H1 (cell line): Measurements from ENCODE around the gene TRMT44. TPM values are rescaled to one million over a fixed set of nuclear protein-coding genes. Genes with fewer than 3 reads are reported as not detected.

Experiments
- CTCF ChIA-PET: fragments of 300-600 bp; sonication (Branson Sonifier 250); formaldehyde crosslinking; loops from one replicate; lab custom pipeline; 2021; ENCODE audit not compliant: partially characterized antibody; lab: Charles Lee
- POLR2A ChIA-PET: fragments of 300-600 bp; sonication (Branson Sonifier 250); formaldehyde crosslinking; loops from one replicate; lab custom pipeline; 2021; ENCODE audit warnings: inconsistent platforms; ENCODE audit not compliant: partially characterized antibody; lab: Charles Lee
- DNase-seq, 2 experiments: peaks; one replicate each; pipeline versions ENCODE4 v3.0.0 to v3.0.0-alpha.2; 2010 to 2022; ENCODE audit warnings: low spot score in 2 of 2, low read depth in 1 of 2, mixed read lengths in 1 of 2
- FAIRE-seq: peaks from 2 replicates; lab custom pipeline; 2011; peaks lifted over from hg19 to GRCh38; lab: Jason Lieb, UNC
- H2AFZ ChIP-seq: 2 replicates; pipeline ENCODE4 v1.8.1; 2012; ENCODE audit warnings: low read length, inconsistent platforms
- H2AK5ac ChIP-seq: 2 replicates; pipeline ENCODE4 v1.6.1; 2013; ENCODE audit warnings: low read depth, low read length
- H2BK120ac ChIP-seq: replicated peaks from 2 replicates; pipeline ENCODE3; 2013; ENCODE audit warnings: low read depth, low read length, inconsistent platforms
- H2BK12ac ChIP-seq: 2 replicates; pipeline ENCODE4 v1.6.1; 2013; ENCODE audit warnings: low read depth, low read length
- H2BK15ac ChIP-seq: 2 replicates; pipeline ENCODE4 v1.6.1; 2013; ENCODE audit warnings: low read length
- H2BK20ac ChIP-seq: 2 replicates; pipeline ENCODE4 v1.6.1; 2013; ENCODE audit warnings: low read length
- H2BK5ac ChIP-seq: 2 replicates; pipeline ENCODE4 v1.6.1; 2013; ENCODE audit warnings: low read depth, low read length
- H3K14ac ChIP-seq: 2 replicates; pipeline ENCODE4 v1.6.1; 2013; ENCODE audit warnings: inconsistent platforms; ENCODE audit not compliant: insufficient read length
- H3K18ac ChIP-seq: 2 replicates; pipeline ENCODE4 v1.6.1; 2013; ENCODE audit warnings: low read length; ENCODE audit errors: extremely low read depth
- H3K23ac ChIP-seq: 2 replicates; pipeline ENCODE4 v1.6.1; 2013; ENCODE audit warnings: inconsistent platforms; ENCODE audit not compliant: insufficient read length
- H3K23me2 ChIP-seq: 2 replicates; pipeline ENCODE4 v1.6.1; 2013; ENCODE audit warnings: low read depth, low read length
- H3K27ac ChIP-seq: 2 replicates; pipeline ENCODE4 v1.6.1; 2011; ENCODE audit warnings: low read depth, low read length, inconsistent platforms
- H3K27me3 ChIP-seq, 4 experiments: replicated peaks in 1 of 4; 1 replicate in 1 of 4; 2 replicates in 3 of 4; pipeline versions ENCODE4 v1.6.1 to v1.8.1; 2011 to 2013; ENCODE audit warnings: low read length in 3 of 4, mild to moderate bottlenecking in 3 of 4, inconsistent platforms in 2 of 4, mixed read lengths in 2 of 4, moderate library complexity in 1 of 4; ENCODE audit not compliant: control insufficient read depth in 3 of 4, insufficient read depth in 3 of 4; ENCODE audit errors: extremely low read depth in 1 of 4
- H3K36me3 ChIP-seq, 4 experiments: 2 replicates each; pipeline versions ENCODE4 v1.6.1 to v1.8.1; 2011 to 2013; ENCODE audit warnings: mild to moderate bottlenecking in 4 of 4, low read length in 3 of 4, moderate library complexity in 2 of 4, control low read depth in 1 of 4, inconsistent platforms in 1 of 4; ENCODE audit not compliant: insufficient read depth in 4 of 4, control insufficient read depth in 2 of 4
- H3K4ac ChIP-seq: replicated peaks from 2 replicates; pipeline ENCODE3; 2013; ENCODE audit warnings: low read length, low read depth, mixed read lengths, inconsistent platforms; ENCODE audit not compliant: insufficient read length
- H3K4me1 ChIP-seq, 4 experiments: replicated peaks in 1 of 4; 1 replicate in 1 of 4; 2 replicates in 3 of 4; pipeline versions ENCODE4 v1.6.1 to v1.8.1; 2011 to 2013; ENCODE audit warnings: low read length in 3 of 4, inconsistent platforms in 2 of 4, mixed read lengths in 1 of 4; ENCODE audit not compliant: insufficient read depth in 4 of 4, control insufficient read depth in 3 of 4
- H3K4me2 ChIP-seq, 2 experiments: 2 replicates each; pipeline versions ENCODE4 v1.6.1 to v1.8.1; 2011 to 2013; ENCODE audit warnings: low read depth in 2 of 2, low read length in 2 of 2, control low read depth in 1 of 2, inconsistent platforms in 1 of 2, mild to moderate bottlenecking in 1 of 2; ENCODE audit not compliant: insufficient read depth in 1 of 2
- H3K4me3 ChIP-seq, 4 experiments: fragments of 200-600, 300-600 bp in 1 of 4; sonication (generic), shearing (Covaris generic), sonication (Bioruptor Twin) in 1 of 4; 2 replicates each; pipeline versions ENCODE4 v1.5.1 to v1.8.1; 2011 to 2016; ENCODE audit warnings: low read length in 4 of 4, low read depth in 3 of 4, control low read depth in 2 of 4, inconsistent platforms in 2 of 4, mild to moderate bottlenecking in 2 of 4, mixed read lengths in 1 of 4, moderate library complexity in 1 of 4; ENCODE audit not compliant: insufficient read depth in 2 of 4; ENCODE audit errors: extremely low read depth in 1 of 4
- H3K56ac ChIP-seq: replicated peaks from 2 replicates; pipeline ENCODE3; 2013; ENCODE audit warnings: low read depth, mild to moderate bottlenecking, mixed read lengths, low read length, inconsistent platforms; ENCODE audit not compliant: insufficient read length
- H3K79me1 ChIP-seq: 2 replicates; pipeline ENCODE4 v1.6.1; 2013; ENCODE audit warnings: low read depth, low read length, control low read depth
- H3K79me2 ChIP-seq, 2 experiments: 2 replicates each; pipeline versions ENCODE4 v1.6.1 to v1.8.1; 2012 to 2013; ENCODE audit warnings: low read length in 2 of 2, mild to moderate bottlenecking in 2 of 2, inconsistent platforms in 1 of 2; ENCODE audit not compliant: insufficient read depth in 2 of 2, control insufficient read depth in 1 of 2
- H3K9ac ChIP-seq, 4 experiments: replicated peaks in 1 of 4; 1 replicate in 1 of 4; 2 replicates in 3 of 4; pipeline versions ENCODE4 v1.6.1 to v1.8.1; 2011 to 2013; ENCODE audit warnings: low read depth in 3 of 4, low read length in 3 of 4, control low read depth in 2 of 4, mild to moderate bottlenecking in 2 of 4, moderate library complexity in 2 of 4, inconsistent platforms in 1 of 4; ENCODE audit errors: extremely low read depth in 1 of 4
- H3K9me3 ChIP-seq, 2 experiments: 2 replicates each; pipeline versions ENCODE4 v1.6.1 to v1.8.1; 2012 to 2013; ENCODE audit warnings: mild to moderate bottlenecking in 2 of 2, moderate library complexity in 2 of 2, control low read depth in 1 of 2, inconsistent platforms in 1 of 2, low read depth in 1 of 2, low read length in 1 of 2, mixed read lengths in 1 of 2; ENCODE audit not compliant: insufficient read depth in 2 of 2
- H4K20me1 ChIP-seq, 2 experiments: replicated peaks in 1 of 2; 2 replicates each; pipeline versions ENCODE3 to v1.8.1; 2011 to 2013; ENCODE audit warnings: inconsistent platforms in 2 of 2, low read length in 2 of 2, mild to moderate bottlenecking in 1 of 2; ENCODE audit not compliant: insufficient read depth in 2 of 2, control insufficient read depth in 1 of 2
- H4K5ac ChIP-seq: 2 replicates; pipeline ENCODE4 v1.6.1; 2013; ENCODE audit warnings: low read length, low read depth, mixed read lengths, inconsistent platforms; ENCODE audit not compliant: insufficient read length
- H4K8ac ChIP-seq: 2 replicates; pipeline ENCODE4 v1.8.0; 2013; ENCODE audit warnings: mild to moderate bottlenecking, moderate library complexity, low read length, inconsistent platforms; ENCODE audit not compliant: insufficient read depth; ENCODE audit errors: extremely low read depth
- H4K91ac ChIP-seq: replicated peaks from 2 replicates; pipeline ENCODE3; 2013; ENCODE audit warnings: low read length, mixed read lengths, inconsistent platforms; ENCODE audit not compliant: insufficient read length
- ASH2L ChIP-seq: fragments of 200-600, 300-600 bp; sonication (generic); IDR thresholded peaks from one replicate; pipeline ENCODE4 v1.7.1; 2017; ENCODE audit warnings: low read length
- CHD2 ChIP-seq: IDR thresholded peaks from 2 replicates; pipeline ENCODE4 v1.6.1; 2012; ENCODE audit warnings: low read length, improper control_type of control experiment
- HDAC2 ChIP-seq, 2 experiments: fragments of 300-600 bp in 1 of 2; sonication (generic) in 1 of 2; IDR thresholded peaks; 2 replicates each; pipeline ENCODE4 v1.6.1; 2011 to 2012; ENCODE audit warnings: low read depth in 2 of 2, low read length in 2 of 2, mild to moderate bottlenecking in 2 of 2, moderate library complexity in 2 of 2, borderline replicate concordance in 1 of 2, inconsistent platforms in 1 of 2
- JUN ChIP-seq: IDR thresholded peaks from 2 replicates; pipeline ENCODE4 v1.6.1; 2011; ENCODE audit warnings: low read depth, mild to moderate bottlenecking, improper control_type of control experiment, low read length
- NANOG ChIP-seq: IDR thresholded peaks from 2 replicates; pipeline ENCODE4 v1.6.1; 2011; ENCODE audit warnings: low read length, low read depth, mild to moderate bottlenecking, inconsistent platforms; ENCODE audit not compliant: insufficient read depth, poor library complexity, severe bottlenecking
- POU5F1 ChIP-seq: IDR thresholded peaks from 2 replicates; pipeline ENCODE4 v1.6.1; 2011; ENCODE audit warnings: low read depth, mild to moderate bottlenecking, low read length, moderate library complexity
- SIX5 ChIP-seq: IDR thresholded peaks from 2 replicates; pipeline ENCODE4 v1.6.1; 2011; ENCODE audit warnings: mild to moderate bottlenecking, low read depth, low read length
- SP2 ChIP-seq: IDR thresholded peaks from 2 replicates; pipeline ENCODE4 v1.6.1; 2012; ENCODE audit warnings: mild to moderate bottlenecking, low read length, inconsistent platforms
- SRF ChIP-seq: IDR thresholded peaks from 2 replicates; pipeline ENCODE4 v1.6.1; 2011; ENCODE audit warnings: mild to moderate bottlenecking, low read depth, low read length, moderate library complexity
- TBP ChIP-seq: IDR thresholded peaks from 2 replicates; pipeline ENCODE4 v1.6.1; 2011; ENCODE audit warnings: low read depth, low read length, improper control_type of control experiment
- WGBS, 2 experiments: shearing (Covaris generic) in 1 of 2; methylation state at CpG; one replicate each; pipeline versions ENCODE4 v1.1.6 to v1.1.7; 2013 to 2015; ENCODE audit warnings: low lambda C conversion rate in 2 of 2, mixed read lengths in 2 of 2, inconsistent platforms in 1 of 2, low coverage in 1 of 2, missing lambda C conversion rate in 1 of 2; ENCODE audit not compliant: insufficient replicate concordance in 2 of 2, insufficient coverage in 1 of 2, insufficient read length in 1 of 2; ENCODE audit errors: extremely low coverage in 1 of 2, missing lambda C conversion rate in 1 of 2; 5-methylcytosine and 5-hydroxymethylcytosine counted together
- polyA plus RNA-seq, 7 experiments: library from polyadenylated mRNA; depleted of rRNA in 3 of 7; stranded (reverse) in 5 of 7; unstranded in 2 of 7; fragments of >200 nt in 5 of 7; fragments of 200-250 nt in 2 of 7; gene quantifications; 1 replicate in 5 of 7; 2 replicates in 1 of 7; 4 replicates in 1 of 7; pipeline versions ENCODE4 v1.2.1 to v1.2.3, GENCODE V29; 2011 to 2013; ENCODE audit warnings: missing spikeins in 2 of 7, mixed read lengths in 2 of 7
- total RNA-seq: library from RNA; stranded (reverse); fragmentation: NEBNext Ultra II Directional; extraction: Animal tissue kit (Norgen Biotek cat#: 25700); gene quantifications from 2 replicates; pipeline ENCODE4 v1.2.1, GENCODE V29; 2021

TRMT44 gene
- total and polyA plus RNA-seq, 2 of the 8 experiments (the other 6 are each of a cell fraction or from before 2014, with no cell fraction given) = 8.6 to 23.9 TPM

DNA sequence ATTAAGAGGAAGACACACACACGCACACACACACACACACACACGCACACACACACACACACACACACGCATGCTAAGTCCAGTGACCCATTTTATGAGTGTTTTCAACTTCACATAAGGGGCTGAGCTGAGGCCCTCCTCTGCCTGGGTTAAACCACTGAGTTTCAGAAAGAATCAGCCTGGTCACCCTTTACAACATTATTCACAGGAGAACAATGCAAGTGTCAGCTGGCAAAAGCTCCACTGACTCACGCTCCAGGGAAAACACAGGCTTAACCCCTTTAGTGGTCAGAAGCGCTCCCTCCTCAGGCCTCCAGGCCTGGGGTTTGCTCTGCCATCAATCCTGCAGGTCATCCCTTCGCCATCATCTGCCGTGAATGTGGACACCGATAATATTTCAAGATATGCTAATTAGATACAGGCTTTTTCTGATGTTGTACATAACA, 47.0 kb upstream of the TRMT44 start:
- Histone ChIP-seq H2BK20ac (no peak overlapping the region), H3K4ac (no peak overlapping the region), H2BK15ac (no peak overlapping the region), H2BK120ac (no peak overlapping the region), H3K36me3 (no peaks in the 10 kb centered on the region), H3K14ac (no peak overlapping the region), H3K18ac (no peak overlapping the region), H3K79me1 (no peaks in the 10 kb centered on the region), H3K27me3 (no peaks in the 10 kb centered on the region), H2AFZ (no peak overlapping the region), H3K4me3 (no peak overlapping the region), H3K27ac (no peak overlapping the region), H4K5ac (no peak overlapping the region), H2BK5ac (no peak overlapping the region), H3K9ac (no peak overlapping the region), H3K4me1 (peaks cover 0 to 8% (median 6%) of the 10 kb centered on the region in 4 experiments; a peak in 6 of 7 replicates), H3K79me2 (no peaks in the 10 kb centered on the region), H3K56ac (no peak overlapping the region), H3K4me2 (no peak overlapping the region), H4K20me1 (no peaks in the 10 kb centered on the region), H4K8ac (no peak overlapping the region), H4K91ac (no peak overlapping the region), H3K23me2 (no peaks in the 10 kb centered on the region; the same call in 1 of the 2 replicates), H3K9me3 (no peaks in the 10 kb centered on the region), H2BK12ac (no peak overlapping the region), H2AK5ac (no peak overlapping the region), H3K23ac (no peak overlapping the region)
- FAIRE-seq (no peak), DNase-seq (no peak)
- ChIA-PET POLR2A (no interaction called here), CTCF (interaction anchor here (1.0 to 10.4 kb wide), 6 partner anchors 9 to 126 kb away, joined by 4 to 94 read pairs (median 5); no protein-coding TSS in a partner anchor)
- TF ChIP-seq SP2 (no peak), JUN (no peak), SIX5 (no peak), SRF (no peak), NANOG (no peak), ASH2L (no peak), HDAC2 (IDR thresholded peaks at IDR 0.05; ENCODE audit: borderline replicate concordance in 1 of 2, low read depth in 2 of 2, low read length in 2 of 2) (no peak), CHD2 (no peak), POU5F1 (no peak), TBP (no peak)
- 86% methylated on average over 7 of the region's 8 CpGs; no CpG with 5 or more reads in 1 of the 2 experiments for WGBS, 2 experiments
